Mucosa of rectum (tissue), 2 donors: ENCODE data around the gene TSFM.

Experiments
- H3K27ac ChIP-seq, 2 donors: one replicate each; pipeline ENCODE4 v1.7.0; 2013; ENCODE audit warnings: inconsistent platforms in 2 of 2, low read depth in 2 of 2, low read length in 2 of 2
- H3K27me3 ChIP-seq, 2 donors: one replicate each; pipeline ENCODE4 v1.7.0; 2013; ENCODE audit warnings: low read length in 2 of 2; ENCODE audit not compliant: control insufficient read depth in 2 of 2, insufficient read depth in 2 of 2
- H3K36me3 ChIP-seq, 2 donors: one replicate each; pipeline ENCODE4 v1.7.0; 2013; ENCODE audit warnings: low read length in 2 of 2; ENCODE audit not compliant: control insufficient read depth in 2 of 2, insufficient read depth in 2 of 2
- H3K4me1 ChIP-seq, 2 donors: one replicate each; pipeline ENCODE4 v1.7.0; 2013; ENCODE audit warnings: low read length in 2 of 2, mild to moderate bottlenecking in 1 of 2; ENCODE audit not compliant: control insufficient read depth in 2 of 2, insufficient read depth in 2 of 2
- H3K4me3 ChIP-seq, 2 donors: one replicate each; pipeline ENCODE4 v1.7.0; 2013; ENCODE audit warnings: low read length in 2 of 2
- H3K9ac ChIP-seq, 2 donors: one replicate each; pipeline ENCODE4 v1.7.0; 2013; ENCODE audit warnings: low read length in 2 of 2, low read depth in 1 of 2, mild to moderate bottlenecking in 1 of 2
- H3K9me3 ChIP-seq, 2 donors: one replicate each; pipeline ENCODE4 v1.7.0; 2013; ENCODE audit warnings: low read length in 2 of 2; ENCODE audit not compliant: control insufficient read depth in 2 of 2
- donor health status: healthy.
- donor health status: Normal muscosa, but diverticular disease.

Gene TSFM

GRCh38 chr12:57841445-57841844 is 58.9 kb downstream of the TSFM start:
- no peaks in the 10 kb centered on the region for H3K27me3 ChIP-seq
- H3K9ac ChIP-seq, result no peak overlapping the region
- H3K4me3 ChIP-seq, result no peak overlapping the region
- H3K27ac ChIP-seq, result no peak overlapping the region
- peaks cover 0 to 8% of the 10 kb centered on the region in 2 donors for H3K36me3 ChIP-seq
- peaks cover 77% of the 10 kb centered on the region in 2 donors for H3K4me1 ChIP-seq
- no peaks in the 10 kb centered on the region for H3K9me3 ChIP-seq

GRCh38 chr12:57842342-57843294 is 60.0 kb downstream of the TSFM start:
- H3K4me3 ChIP-seq, result peak overlapping the region; percentile 37 to 90
- H3K27me3 ChIP-seq, result no peaks in the 10 kb centered on the region
- H3K36me3 ChIP-seq, result peaks cover 0 to 8% of the 10 kb centered on the region in 2 donors
- H3K9me3 ChIP-seq, result no peaks in the 10 kb centered on the region
- peak overlapping the region; percentile 3 to 21 for H3K9ac ChIP-seq
- peaks cover 66 to 67% of the 10 kb centered on the region in 2 donors for H3K4me1 ChIP-seq
- H3K27ac ChIP-seq, result peak overlapping the region in 1 of 2 donors; percentile 35

- Histone ChIP-seq H3K27me3 (no peaks in the 10 kb centered on the region), H3K27ac (peak overlapping the region; percentile 97 to 98), H3K9me3 (no peaks in the 10 kb centered on the region), H3K4me3 (peak overlapping the region; percentile 90 to 96), H3K4me1 (peaks cover 47 to 48% of the 10 kb centered on the region in 2 donors), H3K9ac (peak overlapping the region; percentile 98 to 99), H3K36me3 (peaks cover 0 to 3% of the 10 kb centered on the region in 2 donors)
These were observed 62.3 kb downstream of the TSFM start for GRCh38 chr12:57844709-57845477.

GRCh38 chr12:57845478-57846284 is 63.1 kb downstream of the TSFM start:
- H3K9ac ChIP-seq, result peak overlapping the region; percentile 98 to 99
- H3K9me3 ChIP-seq, result no peaks in the 10 kb centered on the region
- H3K4me3 ChIP-seq, result peak overlapping the region; percentile 90 to 96
- peaks cover 39 to 40% of the 10 kb centered on the region in 2 donors for H3K4me1 ChIP-seq
- no peaks in the 10 kb centered on the region for H3K27me3 ChIP-seq
- H3K27ac ChIP-seq, result peak overlapping the region; percentile 97 to 98
- H3K36me3 ChIP-seq, result peaks cover 0 to 3% of the 10 kb centered on the region in 2 donors

DNA sequence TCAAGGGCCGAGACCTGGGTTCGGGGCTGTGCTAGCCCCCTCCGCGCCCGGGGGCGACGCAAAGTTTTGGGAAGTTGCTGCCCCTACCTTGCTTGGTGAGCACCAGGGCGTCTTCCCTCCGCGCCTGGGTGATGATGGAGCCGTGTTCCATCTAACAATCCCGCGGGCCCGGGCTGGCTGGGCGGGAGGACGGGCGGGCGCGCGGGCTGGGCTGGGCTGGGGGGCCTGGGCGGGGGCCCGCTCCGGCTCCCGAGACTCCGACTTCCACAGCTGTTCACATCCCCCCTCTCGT is 63.6 kb downstream of the TSFM start:
- peaks cover 0 to 3% of the 10 kb centered on the region in 2 donors for H3K36me3 ChIP-seq
- peak overlapping the region; percentile 90 to 96 for H3K4me3 ChIP-seq
- peak overlapping the region; percentile 97 to 98 for H3K27ac ChIP-seq
- H3K27me3 ChIP-seq, result no peaks in the 10 kb centered on the region
- H3K9me3 ChIP-seq, result no peaks in the 10 kb centered on the region
- H3K4me1 ChIP-seq, result peaks cover 34 to 35% of the 10 kb centered on the region in 2 donors
- peak overlapping the region; percentile 98 to 99 for H3K9ac ChIP-seq

DNA sequence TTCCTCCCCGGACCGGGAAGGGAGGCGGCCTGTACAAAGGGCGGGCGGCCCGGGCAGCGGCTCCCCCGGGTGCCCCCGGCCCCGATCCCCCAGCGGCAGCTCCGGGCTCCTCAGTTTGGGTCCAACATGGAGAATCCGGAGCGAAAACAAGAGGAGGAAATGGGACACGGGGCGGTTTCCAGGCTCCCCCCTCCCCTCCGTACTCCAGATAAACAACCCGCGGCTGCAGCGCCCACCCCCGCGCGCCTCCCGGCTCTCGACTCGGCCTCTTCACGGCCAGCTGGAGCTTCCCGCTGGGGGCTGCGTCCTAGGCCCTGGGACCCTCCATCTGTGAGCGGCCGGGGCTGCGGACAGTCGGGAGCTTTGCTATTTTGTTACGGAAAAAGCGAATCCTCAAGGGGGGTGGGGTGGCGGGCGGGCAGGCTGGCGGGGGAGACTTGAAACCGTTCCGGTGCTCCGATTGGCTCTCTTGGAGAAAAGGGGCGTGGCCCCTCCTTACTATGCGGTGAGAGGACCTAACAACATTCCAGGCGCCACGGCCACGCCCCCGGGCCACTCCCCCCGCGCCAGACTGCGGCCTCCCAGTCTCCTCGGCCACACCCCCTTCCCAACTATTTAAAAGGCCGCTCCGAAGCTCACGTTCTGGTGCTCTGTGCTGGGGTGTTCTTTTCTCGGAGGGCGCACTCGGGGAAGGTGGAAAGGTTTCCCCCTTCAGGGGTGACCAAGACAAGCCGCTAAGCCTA is 64.2 kb downstream of the TSFM start, which contains the start of gene CTDSP2:
CTDSP2 (minus strand) TSS at position 153 of the 743 bp plus-strand sequence. CDS start 294 bp downstream, outside the sequence.
- peak within 1 kb of the TSS; percentile 97 to 98 for H3K27ac ChIP-seq
- H3K9me3 ChIP-seq, result no peaks in the 10 kb centered on the region

More for the DNA sequence above, 64.2 kb downstream of the TSFM start, which contains the start of gene CTDSP2:
- Histone ChIP-seq H3K4me3 (peak within 1 kb of the TSS; percentile 90 to 96), H3K9ac (peak within 1 kb of the TSS; percentile 98 to 99), H3K27me3 (no peaks in the 10 kb centered on the region), H3K4me1 (peaks cover 28 to 30% of the 10 kb centered on the region in 2 donors), H3K36me3 (peaks cover 0 to 3% of the 10 kb centered on the region in 2 donors)
